22Rv1 (cell line): Measurements from ENCODE around the gene REG4.

Experiments
- ZFX ChIP-seq: fragments of 450-650 bp; IDR thresholded peaks from 2 replicates; pipeline ENCODE4 v1.6.1; 2017; ENCODE audit warnings: antibody characterized with exemption, borderline replicate concordance
- TF ChIP-seq, protein P1 (sequence below): fragments of 450-650 bp; IDR thresholded peaks from 2 replicates; pipeline ENCODE4 v1.5.1; 2017; ENCODE audit warnings: mild to moderate bottlenecking

DNA sequence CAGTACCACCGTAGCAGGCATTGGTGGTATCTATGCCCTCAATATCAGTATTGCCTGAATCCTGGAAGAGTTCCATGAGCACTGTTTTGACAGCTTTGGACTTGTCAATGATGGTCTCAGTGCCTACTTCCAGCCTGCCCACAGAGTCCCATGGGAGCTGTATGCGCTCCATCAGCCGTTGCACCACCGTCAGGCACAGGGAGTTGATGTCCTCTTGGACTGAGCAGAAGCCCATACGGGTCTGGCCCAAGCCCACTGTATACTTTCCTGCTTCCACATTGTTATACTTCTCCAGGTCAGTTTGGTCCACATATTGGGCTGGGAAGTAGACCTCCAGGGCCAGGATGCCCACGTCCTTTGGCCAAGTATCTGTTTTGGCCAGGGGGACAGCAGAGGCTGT lies 47.0 kb downstream of the REG4 start:
- TF ChIP-seq, protein P1, sequence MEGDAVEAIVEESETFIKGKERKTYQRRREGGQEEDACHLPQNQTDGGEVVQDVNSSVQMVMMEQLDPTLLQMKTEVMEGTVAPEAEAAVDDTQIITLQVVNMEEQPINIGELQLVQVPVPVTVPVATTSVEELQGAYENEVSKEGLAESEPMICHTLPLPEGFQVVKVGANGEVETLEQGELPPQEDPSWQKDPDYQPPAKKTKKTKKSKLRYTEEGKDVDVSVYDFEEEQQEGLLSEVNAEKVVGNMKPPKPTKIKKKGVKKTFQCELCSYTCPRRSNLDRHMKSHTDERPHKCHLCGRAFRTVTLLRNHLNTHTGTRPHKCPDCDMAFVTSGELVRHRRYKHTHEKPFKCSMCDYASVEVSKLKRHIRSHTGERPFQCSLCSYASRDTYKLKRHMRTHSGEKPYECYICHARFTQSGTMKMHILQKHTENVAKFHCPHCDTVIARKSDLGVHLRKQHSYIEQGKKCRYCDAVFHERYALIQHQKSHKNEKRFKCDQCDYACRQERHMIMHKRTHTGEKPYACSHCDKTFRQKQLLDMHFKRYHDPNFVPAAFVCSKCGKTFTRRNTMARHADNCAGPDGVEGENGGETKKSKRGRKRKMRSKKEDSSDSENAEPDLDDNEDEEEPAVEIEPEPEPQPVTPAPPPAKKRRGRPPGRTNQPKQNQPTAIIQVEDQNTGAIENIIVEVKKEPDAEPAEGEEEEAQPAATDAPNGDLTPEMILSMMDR, result no peak
- TF ChIP-seq ZFX, result no peak
